GM21619 (cell line): ENCODE data around the gene CCS.
"Not testable (repeated sequence)": the region's sequence is repeated elsewhere in the genome, so short reads cannot be mapped to it uniquely, and the experiment has no call there.

Experiments
- ATAC-seq: cut with Tn5 transposase; IDR thresholded peaks from one replicate; pipeline ENCODE4 v1.9.1; 2021; ENCODE audit not compliant: unreplicated experiment

CCS gene

GRCh38 chr11:66589996-66590675 lies 2.8 kb upstream of the CCS start:
- no peak for ATAC-seq

DNA sequence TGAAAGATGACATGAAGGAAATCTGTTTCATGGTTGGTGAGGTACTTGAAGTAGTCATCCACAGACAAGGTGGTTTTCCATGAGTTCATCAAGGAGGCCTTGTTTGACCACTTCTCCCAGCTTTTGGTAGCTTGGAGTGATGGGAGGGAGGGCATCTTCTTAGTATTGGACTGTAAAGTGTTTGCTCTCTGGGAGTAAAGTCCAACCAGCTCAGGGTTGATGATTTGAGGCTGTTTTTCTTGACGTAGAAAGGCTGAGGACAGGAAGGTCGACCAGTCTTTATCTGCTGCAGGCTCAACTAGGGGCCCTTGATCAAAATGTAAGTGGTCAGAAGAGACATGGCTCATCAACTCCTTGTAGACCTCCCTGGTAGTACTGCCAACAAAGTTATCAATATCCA lies 1.8 kb upstream of the CCS start:
- no peak for ATAC-seq

DNA sequence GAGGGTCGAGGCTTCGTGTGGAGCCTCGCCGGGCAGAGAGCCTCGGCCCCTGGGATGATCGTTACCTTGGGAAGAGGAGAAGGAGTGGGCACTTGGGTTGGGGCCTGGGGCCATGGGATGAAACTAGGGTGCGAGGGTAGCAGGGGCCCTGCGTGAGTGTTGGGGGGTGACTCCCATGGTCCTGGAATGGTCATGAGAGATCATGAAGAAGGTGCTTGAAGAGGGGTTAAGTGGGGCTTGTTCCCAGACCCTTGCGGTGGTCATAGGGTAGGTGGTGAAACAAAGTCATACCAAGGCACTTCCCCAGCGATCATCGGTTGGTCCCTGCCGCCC lies 284 bp downstream of the CCS start:
- peak; percentile 5 for ATAC-seq

GRCh38 chr11:66593650-66594049 lies 665 bp downstream of the CCS start:
- no peak for ATAC-seq

DNA sequence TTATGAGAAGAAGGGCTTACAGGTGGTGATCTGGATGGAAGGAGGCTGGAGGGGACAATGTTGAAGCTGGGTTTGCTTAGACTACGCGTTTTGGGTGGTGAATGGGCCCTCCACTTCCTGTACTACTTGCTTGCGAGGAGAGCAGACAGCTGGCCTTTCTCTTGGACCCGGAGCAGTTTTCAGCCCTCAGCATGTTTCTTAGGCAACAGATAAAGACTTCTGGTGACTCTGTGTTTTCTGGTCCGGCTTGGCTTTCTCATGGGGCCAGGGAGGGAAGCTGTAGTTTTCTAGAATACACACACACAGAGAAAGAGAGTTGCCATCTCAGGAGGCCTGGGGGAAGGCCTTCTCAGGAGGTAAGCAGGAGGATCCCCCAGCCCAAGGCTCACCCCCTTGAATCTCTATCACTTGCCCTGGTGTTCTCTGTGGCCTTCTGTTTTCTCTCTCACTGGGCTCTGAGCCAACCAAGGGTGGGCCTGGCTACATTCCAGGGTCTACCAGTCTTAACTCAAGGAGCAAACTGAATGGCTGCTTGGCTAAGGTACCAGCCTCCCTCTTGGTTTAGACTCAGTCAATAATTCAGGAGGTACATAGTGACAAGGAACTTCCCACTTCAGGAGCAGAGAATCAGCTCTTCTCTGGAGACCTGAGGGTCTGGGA lies 2.4 kb downstream of the CCS start:
- no peak for ATAC-seq

GRCh38 chr11:66598993-66599392 lies 6.0 kb downstream of the CCS start:
- ATAC-seq: no peak

DNA sequence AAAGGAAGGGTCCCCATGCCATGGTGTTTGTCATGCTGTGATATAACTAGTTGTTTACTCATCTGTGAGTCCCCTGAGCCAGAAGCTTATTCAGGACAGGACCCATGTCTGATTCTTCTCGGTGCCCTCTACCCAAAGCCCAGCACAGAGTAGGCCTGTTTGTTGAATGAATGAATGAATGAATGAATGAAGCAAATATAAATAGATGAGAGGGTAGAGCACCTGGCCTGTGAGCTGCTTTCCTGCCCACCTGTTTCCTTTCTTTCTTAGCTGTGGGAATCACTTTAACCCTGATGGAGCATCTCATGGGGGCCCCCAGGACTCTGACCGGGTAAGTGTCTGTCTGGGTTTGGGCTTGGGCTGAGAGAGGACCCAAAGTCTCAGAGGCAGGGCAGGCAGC lies 7.2 kb downstream of the CCS start:
- ATAC-seq: no peak

DNA sequence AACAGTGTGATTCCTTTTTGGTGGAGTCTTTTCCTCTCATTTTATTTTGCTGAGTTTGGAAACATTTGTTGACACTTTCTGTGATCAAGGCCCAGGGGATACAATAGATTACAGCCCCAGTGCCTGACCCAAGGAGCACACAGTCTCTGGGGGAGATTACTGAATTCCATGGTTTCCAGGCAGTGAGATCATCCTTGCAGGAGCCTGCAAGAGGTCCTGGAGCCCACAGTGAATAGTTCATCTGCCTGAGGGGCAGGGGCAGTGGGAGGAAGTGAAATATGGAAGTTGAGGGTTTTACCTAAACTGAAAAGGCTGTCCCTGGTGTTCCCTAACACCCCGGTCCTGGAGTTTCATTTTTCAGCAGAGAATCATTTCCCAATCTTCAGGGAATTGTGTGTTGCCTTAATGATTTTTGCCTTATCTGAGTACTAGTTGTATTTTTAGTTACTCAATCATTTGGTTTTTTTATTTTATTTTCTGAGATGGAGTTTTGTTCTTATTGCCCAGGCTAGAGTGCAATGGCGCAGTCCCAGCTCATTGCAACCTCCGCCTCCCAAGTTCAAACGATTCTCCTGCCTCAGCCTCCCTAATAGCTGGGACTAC lies 7.7 kb downstream of the CCS start:
- no peak for ATAC-seq

- ATAC-seq: no peak
These were observed 10.1 kb downstream of the CCS start for GRCh38 chr11:66603072-66603471.

DNA sequence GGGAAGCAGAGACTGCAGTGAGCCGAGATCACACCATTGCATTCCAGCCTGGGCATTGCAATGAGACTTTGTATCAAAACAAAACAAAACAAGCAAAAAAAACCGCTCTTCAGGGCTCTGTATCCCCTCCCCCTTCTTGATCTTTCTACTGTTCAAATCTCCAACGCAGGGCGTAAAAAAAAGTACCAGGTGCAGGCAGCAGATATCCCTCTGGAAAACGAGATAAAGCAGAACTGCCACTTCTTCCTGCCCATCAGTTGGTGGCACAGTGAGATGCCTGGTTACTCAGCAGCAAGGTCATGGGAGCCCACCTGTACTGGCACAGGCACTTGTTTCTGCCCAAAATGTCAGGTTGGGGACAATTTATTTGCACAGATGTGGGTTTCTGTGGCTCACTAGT lies 11.2 kb downstream of the CCS start:
- ATAC-seq: no peak

- ATAC-seq: not testable (repeated sequence)
These were observed 13.6 kb downstream of the CCS start for GRCh38 chr11:66606608-66607007.

DNA sequence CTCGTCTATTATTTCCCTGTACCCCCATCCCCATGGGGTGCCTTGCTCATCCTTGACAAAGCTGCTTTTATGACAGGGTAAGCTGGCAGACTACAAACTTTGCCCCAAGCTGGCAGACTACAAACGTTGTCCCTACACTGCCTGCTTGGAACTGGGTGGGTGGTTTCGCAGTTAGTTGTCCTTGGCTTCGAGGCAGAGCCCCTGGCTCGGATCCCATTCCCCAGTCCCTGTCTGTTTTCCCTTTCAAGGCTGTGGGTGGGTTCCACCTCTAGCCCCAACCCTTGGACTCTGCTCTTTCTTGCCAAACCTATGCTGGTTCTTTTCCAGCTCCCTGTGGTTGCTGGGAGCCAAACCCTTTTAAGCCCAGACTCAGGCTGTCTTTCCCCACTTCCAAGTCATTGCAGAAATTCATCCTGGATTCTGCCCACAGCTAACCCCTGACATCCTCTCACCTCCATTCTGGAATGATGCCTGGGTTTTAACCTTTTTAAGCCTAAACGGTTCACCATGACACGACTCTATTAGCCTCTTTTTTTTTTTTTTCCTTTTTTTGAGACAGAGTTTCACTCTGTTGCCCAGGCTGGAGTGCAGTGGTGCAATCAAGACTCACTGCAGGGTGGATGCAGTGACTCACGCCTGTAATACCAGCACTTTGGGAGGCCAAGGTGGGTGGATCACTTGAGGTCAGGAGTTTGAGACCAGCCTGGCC lies 14.3 kb downstream of the CCS start:
- no peak for ATAC-seq

DNA sequence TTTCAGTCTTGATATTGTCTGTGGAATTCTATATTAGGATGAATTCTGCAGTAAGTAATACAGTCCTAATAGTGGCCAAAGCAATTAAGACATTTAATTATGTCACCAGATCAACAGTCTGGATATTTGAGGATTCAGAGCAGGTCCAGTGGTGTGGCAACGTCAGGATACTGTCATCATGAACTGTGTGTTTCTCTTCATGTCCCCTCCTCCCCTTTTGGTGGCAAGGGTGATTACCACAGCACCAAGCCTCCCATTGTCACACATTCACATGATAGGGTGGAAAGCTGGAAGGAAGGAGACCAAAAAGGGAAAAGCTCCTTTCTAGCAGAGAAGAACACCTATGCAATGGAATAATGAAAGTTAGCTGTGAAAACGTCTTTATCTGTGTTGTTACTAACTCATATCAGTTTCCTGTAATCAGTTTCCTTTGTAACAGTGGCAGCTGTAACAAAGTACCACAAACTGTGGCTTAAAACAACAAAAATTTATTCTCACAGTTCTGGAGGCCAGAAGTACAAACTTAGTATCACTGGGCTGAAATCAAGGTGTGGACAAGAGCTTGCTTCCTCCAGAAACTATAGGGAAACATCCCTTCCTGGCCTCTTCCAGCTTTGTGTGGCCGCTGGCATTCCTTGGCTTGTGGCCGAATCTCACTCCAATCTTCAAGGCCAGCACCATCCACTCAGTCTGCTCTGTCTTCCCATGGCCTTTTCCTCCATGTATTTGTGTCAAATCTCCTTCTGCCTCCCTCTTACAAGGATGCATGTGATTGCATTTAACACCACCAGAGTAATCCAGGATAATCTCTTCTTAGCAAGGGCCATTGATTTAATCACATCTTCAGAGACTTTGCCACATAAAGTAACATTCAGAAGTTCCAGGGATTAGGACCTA lies 17.0 kb downstream of the CCS start:
- ATAC-seq: no peak

- ATAC-seq: no peak
These were observed 19.5 kb downstream of the CCS start for GRCh38 chr11:66612458-66612857.

- no peak for ATAC-seq
These were observed 21.1 kb downstream of the CCS start for GRCh38 chr11:66614073-66614472.

DNA sequence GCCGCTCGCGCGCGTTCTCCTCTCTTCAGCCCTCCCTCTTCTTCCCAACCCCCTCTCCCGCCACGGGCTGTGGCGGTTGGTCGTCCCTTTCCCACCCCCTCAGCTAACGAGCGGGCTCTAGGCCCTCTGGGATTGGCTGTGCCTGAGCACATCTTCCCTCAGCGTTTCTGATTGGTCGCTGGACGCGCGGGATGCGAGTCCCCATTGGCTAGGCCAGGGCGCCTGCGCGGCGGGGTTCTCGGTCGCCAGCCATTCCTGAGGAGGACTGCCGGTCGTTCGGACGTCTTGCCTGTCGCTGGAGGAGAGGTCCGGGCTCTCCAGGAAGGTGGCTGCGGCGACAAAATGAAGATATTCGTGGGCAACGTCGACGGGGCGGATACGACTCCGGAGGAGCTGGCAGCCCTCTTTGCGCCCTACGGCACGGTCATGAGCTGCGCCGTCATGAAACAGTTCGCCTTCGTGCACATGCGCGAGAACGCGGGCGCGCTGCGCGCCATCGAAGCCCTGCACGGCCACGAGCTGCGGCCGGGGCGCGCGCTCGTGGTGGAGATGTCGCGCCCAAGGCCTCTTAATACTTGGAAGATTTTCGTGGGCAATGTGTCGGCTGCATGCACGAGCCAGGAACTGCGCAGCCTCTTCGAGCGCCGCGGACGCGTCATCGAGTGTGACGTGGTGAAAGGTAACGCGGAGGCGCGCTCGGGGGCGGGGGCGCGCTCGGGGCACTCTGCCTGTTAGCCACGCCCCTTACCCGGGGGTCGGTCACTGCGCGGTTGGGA lies 23.6 kb downstream of the CCS start, which contains the start of gene RBM14:
RBM14 (plus strand) TSS at position 252 of the 776 bp plus-strand sequence; CDS start at position 343, 91 bp downstream.
- ATAC-seq: peak; percentile 81

GRCh38 chr11:66617155-66617834 lies 24.3 kb downstream of the CCS start:
- ATAC-seq: no peak

DNA sequence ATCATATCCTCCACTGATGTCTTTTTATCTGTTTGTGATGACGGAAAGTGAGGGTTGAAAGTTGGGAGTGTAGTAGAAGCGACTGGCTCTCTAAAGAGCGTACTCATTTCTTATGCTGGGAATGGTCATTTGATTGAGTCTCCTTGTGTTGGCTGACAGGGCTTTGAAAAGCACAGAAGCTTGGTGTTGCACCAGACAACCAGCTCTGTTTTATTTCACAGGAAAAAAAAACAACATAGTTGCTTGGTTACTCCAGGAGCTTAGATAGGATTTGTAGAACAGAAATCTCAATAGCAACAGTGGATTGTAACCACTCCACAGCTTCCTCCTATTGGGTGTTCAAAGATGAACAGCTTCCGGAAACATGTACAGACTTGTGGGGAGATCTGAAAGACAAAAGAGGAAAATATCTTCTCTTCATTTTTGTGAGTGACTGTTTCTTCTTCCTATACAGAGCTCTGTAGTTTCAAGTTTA lies 26.1 kb downstream of the CCS start:
- no peak for ATAC-seq

DNA sequence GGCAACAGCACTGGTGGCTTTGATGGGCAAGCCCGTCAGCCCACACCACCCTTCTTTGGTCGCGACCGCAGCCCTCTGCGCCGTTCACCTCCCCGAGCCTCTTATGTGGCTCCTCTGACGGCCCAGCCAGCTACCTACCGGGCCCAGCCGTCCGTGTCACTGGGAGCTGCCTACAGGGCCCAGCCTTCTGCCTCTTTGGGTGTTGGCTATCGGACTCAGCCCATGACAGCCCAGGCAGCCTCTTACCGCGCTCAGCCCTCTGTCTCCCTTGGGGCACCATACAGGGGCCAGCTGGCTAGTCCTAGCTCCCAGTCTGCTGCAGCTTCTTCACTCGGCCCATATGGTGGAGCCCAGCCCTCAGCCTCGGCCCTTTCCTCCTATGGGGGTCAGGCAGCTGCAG lies 31.5 kb downstream of the CCS start:
- ATAC-seq: no peak
